Measurements from ENCODE around the gene ZBTB39.
"Not testable (repeated sequence)": the region's sequence is repeated elsewhere in the genome, so short reads cannot be mapped to it uniquely, and the experiment has no call there.

ZBTB39 gene

DNA sequence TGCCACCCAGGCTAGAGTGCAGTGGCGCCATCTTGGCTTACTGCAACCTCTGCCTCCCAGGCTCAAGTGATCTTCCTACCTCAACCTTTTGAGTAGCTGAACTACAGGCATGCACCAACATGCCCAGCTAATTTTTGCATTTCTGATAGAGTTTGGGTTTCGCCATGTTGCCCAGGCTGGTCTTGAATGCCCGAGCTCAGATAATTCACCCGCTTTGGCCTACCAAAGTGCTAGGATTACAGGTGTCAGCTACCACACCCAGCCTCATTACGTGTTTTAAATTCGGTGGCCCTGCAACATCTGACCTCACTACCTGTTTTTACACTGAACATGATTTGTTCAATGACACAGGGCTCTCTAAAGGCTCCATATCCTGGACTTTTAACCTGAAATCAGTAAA lies 26.1 kb downstream of the ZBTB39 start:
- no peak for DNase-seq (ENCODE audit: low read depth)

DNA sequence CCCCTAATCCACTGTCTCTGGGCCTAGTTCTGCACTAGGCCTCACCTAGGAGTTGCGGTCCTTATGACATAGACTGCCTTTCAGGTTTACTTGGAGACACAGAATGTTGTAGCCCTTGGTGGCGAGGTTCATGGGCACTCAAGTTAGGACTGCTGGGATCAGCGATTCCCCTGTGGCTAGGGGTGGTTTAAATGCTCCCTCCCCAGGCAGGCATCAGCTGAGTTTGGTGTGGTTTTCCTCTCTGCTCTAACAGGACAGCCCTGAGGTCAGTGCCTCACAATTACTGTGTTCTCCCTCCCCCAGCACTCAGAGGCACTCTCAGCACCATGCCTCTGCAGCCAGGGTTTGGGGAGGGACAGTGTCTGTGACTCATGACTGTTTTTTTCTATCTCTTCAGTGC lies 26.7 kb downstream of the ZBTB39 start:
- DNase-seq (ENCODE audit: low read depth), result no peak

DNA sequence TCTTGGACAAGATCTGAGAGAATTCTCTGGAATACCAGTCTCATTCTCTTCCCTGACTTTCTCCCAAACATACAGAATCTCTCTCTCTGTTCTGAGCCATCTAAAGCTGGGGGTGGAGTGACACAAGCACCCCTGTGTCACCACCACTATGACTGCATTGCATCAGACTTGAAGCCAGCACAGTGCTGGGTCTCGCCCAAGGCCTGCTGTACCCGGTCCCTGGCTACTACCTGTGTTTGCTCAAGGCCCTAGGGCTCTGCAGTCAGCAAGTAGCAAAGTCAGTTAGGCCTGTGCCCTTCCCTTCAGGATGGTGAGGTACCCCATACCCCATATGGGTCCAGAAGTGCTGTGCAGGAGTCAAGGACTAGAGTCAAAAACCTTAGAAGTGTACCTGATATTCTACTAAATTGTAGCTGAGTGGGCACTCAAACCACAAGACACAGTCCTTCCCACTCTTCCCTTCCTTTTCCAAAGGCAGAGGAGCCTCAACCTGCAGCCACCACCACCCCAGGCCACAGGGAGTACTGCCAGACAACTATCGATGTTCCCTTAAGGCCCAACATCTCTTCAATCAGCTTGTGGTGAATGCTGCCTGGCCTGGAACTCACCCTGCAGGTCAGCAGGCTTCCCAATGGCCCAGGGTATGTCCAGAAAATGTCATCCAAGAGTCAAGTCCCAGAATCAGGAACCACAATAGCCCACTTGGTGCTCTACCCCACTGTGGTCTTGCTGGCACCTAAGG lies 27.8 kb downstream of the ZBTB39 start:
- DNase-seq (ENCODE audit: low read depth), result no peak

GRCh38 chr12:56977361-56977760 lies 29.0 kb downstream of the ZBTB39 start:
- not testable (repeated sequence) for DNase-seq (ENCODE audit: low read depth)

- not testable (repeated sequence) for DNase-seq (ENCODE audit: low read depth)
These were observed 32.1 kb downstream of the ZBTB39 start for GRCh38 chr12:56974224-56974623.

DNA sequence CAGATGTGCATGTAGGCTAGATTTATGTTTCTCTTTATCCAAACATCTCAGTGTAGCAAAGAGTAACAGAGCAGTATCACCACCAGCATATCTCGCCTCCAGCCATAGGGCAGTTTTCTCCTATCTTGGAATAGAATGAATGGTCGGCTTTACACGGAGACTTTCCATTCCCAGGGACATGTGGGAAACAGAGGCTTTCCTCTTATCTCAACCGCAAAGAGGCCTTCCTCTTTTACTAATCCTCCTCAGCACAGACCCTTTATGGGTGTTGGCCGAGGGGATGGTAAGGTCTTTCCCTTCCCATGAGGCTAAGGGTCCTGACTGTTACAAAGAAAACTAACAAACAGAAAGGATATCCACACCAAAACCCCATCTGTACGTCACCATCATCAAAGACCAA lies 37.4 kb downstream of the ZBTB39 start:
- not testable (repeated sequence) for DNase-seq (ENCODE audit: low read depth)

DNA sequence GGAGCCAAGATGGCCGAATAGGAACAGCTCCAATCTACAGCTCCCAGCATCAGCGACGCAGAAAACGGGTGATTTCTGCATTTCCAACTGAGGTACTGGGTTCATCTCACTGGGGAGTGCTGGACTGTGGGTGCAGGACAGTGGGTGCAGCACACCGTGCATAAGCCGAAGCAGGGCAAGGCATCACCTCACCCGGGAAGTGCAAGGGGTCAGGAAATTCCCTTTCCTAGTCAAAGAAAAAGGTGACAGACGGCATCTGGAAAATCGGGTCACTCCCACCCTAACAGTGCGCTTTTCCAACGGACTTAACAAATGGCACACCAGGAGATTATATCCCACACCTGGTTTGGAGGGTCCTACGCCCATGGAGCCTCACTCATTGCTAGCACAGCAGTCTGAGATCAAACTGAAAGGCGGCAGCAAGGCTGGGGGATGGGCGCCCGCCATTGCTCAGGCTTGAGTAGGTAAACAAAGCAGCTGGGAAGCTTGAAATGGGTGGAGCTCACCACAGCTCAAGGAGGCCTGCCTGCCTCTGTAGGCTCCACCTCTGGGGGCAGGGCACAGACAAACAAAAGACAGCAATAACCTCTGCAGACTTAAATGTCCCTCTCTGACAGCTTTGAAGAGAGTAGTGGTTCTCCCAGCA lies 40.2 kb downstream of the ZBTB39 start:
- not testable (repeated sequence) for DNase-seq (ENCODE audit: low read depth)

GRCh38 chr12:56965124-56965523 lies 41.2 kb downstream of the ZBTB39 start:
- DNase-seq (ENCODE audit: low read depth), result not testable (repeated sequence)

DNA sequence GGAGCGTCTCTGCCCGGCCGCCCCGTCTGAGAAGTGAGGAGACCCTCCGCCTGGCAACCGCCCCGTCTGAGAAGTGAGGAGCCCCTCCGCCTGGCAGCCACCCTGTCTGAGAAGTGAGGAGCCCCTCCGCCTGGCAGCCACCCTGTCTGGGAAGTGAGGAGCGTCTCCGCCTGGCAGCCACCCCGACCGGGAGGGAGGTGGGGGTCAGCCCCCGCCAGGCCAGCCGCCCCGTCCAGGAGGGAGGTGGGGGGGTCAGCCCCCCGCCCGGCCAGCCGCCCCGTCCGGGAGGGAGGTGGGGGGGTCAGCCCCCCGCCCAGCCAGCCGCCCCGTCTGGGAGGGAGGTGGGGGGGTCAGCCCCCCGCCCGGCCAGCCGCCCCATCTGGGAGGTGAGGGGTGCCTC lies 42.8 kb downstream of the ZBTB39 start:
- DNase-seq (ENCODE audit: low read depth), result not testable (repeated sequence)

- not testable (repeated sequence) for DNase-seq (ENCODE audit: low read depth)
These were observed 44.1 kb downstream of the ZBTB39 start for GRCh38 chr12:56962247-56962646.

DNA sequence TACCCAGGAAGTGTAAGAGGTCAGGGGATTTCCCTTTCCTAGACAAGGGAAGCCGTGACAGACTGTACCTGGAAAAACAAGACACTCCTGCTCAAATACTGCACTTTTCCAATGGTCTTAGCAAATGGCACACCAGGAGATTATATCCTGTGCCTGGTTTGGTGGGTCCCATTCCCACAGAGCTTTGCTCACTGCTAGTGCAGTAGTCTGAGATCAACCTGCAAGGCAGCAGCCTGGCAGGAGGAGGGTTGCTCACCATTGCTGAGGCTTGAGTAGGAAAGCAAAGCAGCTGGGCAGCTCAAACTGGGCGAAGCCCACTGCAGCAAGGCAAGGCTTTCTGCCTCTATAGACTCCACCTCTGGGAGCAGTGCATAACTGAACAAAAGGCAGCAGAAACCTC lies 47.9 kb downstream of the ZBTB39 start:
- no peak for DNase-seq (ENCODE audit: low read depth)

GRCh38 chr12:56957229-56958052 lies 48.9 kb downstream of the ZBTB39 start, which contains the start of gene RDH16:
TSS of gene RDH16 (minus strand) at chr12:56957608. CDS start at chr12:56957462, 146 bp downstream.
- DNase-seq (ENCODE audit: low read depth), result no peak

- DNase-seq (ENCODE audit: low read depth), result no peak
These were observed 50.6 kb downstream of the ZBTB39 start for GRCh38 chr12:56955631-56956256.

GRCh38 chr12:56954958-56955355 lies 51.4 kb downstream of the ZBTB39 start:
- DNase-seq (ENCODE audit: low read depth), result no peak

- DNase-seq (ENCODE audit: low read depth), result no peak
These were observed 52.0 kb downstream of the ZBTB39 start for GRCh38 chr12:56954057-56954957.

DNA sequence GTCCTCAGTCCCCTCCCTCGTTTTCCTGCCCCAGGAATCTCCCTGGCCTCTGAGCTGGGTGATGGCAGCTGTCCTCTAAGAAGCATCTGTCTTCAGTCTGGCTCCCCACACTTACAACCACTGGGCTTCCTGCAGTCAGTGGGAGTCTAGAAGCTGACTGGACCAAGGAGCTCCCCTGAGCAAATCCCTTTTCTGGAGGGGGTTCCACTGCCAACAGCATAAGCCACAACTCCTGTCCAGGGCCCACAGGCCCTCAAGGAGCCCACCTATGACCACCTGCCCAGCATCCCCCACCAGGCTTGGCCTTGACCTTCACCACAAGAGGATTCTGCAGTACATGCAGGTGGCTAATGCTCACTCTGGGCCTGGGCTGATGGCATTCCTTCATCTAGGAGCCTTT lies 53.0 kb downstream of the ZBTB39 start:
- DNase-seq (ENCODE audit: low read depth), result no peak

DNA sequence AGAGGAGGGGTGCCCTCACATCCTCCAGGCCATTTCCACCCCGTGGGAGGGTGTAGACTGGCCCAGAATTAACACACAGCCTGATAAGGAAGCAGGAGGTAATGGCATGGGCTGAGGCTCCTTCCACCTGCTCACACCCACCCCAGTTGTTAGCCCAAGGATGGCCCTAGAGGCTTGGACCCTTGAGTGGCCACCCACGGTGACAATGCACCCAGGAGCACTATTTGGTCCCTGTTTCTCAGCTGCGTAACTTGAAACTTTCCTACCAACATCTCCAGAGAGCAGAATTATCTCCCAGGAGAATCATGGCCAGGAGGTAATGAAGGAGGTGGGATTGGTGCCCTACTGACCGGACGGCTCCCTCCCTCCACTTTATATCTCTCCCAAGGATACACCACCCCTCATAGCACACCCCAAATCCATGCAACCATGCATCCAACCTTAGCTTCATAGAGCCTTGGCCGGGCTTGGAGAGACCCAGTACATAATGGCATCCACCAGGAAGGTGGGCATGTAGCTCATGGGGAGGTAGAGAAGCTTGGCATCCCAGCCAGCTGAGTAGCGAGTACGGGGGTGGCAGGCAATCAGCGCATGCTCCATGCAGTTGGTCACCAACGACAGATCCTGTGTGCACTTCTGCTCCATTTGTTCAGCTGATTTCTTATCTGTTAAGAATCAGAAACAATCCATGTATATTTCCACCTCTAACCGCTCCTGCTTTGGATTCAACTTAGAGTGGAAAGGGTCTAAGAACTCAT lies 54.6 kb downstream of the ZBTB39 start:
- no peak for DNase-seq (ENCODE audit: low read depth)

GRCh38 chr12:56948881-56949280 lies 57.5 kb downstream of the ZBTB39 start:
- DNase-seq (ENCODE audit: low read depth), result no peak

Data from non-pigmented ciliary epithelial cell (primary cell).